Smooth muscle cell (in vitro differentiated cells): ENCODE results near the gene ADCY1. TPM values are rescaled to one million over a fixed set of nuclear protein-coding genes. Genes with fewer than 3 reads are reported as not detected.

Experiments used
- DNase-seq: peaks from one replicate; lab custom pipeline; 2025; ENCODE audit not compliant: unreplicated experiment; lab: John Stamatoyannopoulos, UW
- H2AFZ ChIP-seq: fragments of 200-600 bp; sonication (generic); 2 replicates; pipeline ENCODE4 v1.6.0; 2016; ENCODE audit warnings: antibody characterized with exemption, low read depth, mild to moderate bottlenecking
- H3F3A ChIP-seq: fragments of 200-600 bp; sonication (generic); 2 replicates; pipeline ENCODE4 v1.6.0; 2017; ENCODE audit warnings: antibody characterized with exemption, low read depth
- H3K27ac ChIP-seq: fragments of 200-600 bp; sonication (generic); 2 replicates; pipeline ENCODE4 v1.5.1; 2016; ENCODE audit warnings: low read depth, mild to moderate bottlenecking
- H3K27me3 ChIP-seq: fragments of 200-600 bp; sonication (generic); 2 replicates; pipeline ENCODE4 v1.6.1; 2016; ENCODE audit warnings: low read depth, mild to moderate bottlenecking
- H3K36me3 ChIP-seq: fragments of 200-600 bp; sonication (generic); 2 replicates; pipeline ENCODE4 v1.5.1; 2016; ENCODE audit warnings: low read depth
- H3K4me1 ChIP-seq: fragments of 200-600 bp; sonication (generic); 2 replicates; pipeline ENCODE4 v1.5.1; 2016; ENCODE audit warnings: low read depth
- H3K4me2 ChIP-seq: fragments of 200-600 bp; sonication (generic); 2 replicates; pipeline ENCODE4 v1.6.0; 2016; ENCODE audit warnings: mild to moderate bottlenecking
- H3K4me3 ChIP-seq: fragments of 200-600 bp; sonication (generic); 2 replicates; pipeline ENCODE4 v1.5.1; 2016; ENCODE audit warnings: mild to moderate bottlenecking
- H3K79me2 ChIP-seq: fragments of 200-600 bp; sonication (generic); 2 replicates; pipeline ENCODE4 v1.6.0; 2016; ENCODE audit warnings: low read depth, mild to moderate bottlenecking
- H3K9ac ChIP-seq: fragments of 200-600 bp; sonication (generic); 2 replicates; pipeline ENCODE4 v1.6.0; 2016; ENCODE audit warnings: low read depth
- H3K9me3 ChIP-seq: fragments of 200-600 bp; sonication (generic); replicated peaks from 2 replicates; pipeline ENCODE4 v1.5.1; 2016; ENCODE audit warnings: low read depth
- H4K20me1 ChIP-seq: fragments of 200-600 bp; sonication (generic); 2 replicates; pipeline ENCODE4 v1.6.0; 2016; ENCODE audit warnings: low read depth
- CTCF ChIP-seq: fragments of 200-600 bp; sonication (generic); IDR thresholded peaks from 2 replicates; pipeline ENCODE4 v1.5.1; 2017; ENCODE audit warnings: borderline replicate concordance, mild to moderate bottlenecking, antibody characterized with exemption; ENCODE audit not compliant: insufficient read depth, poor library complexity, severe bottlenecking
- WGBS: methylation state at CpG from one replicate; pipeline ENCODE4 v1.1.7; 2016; ENCODE audit warnings: low lambda C conversion rate; 5-methylcytosine and 5-hydroxymethylcytosine counted together
- polyA plus RNA-seq: library from polyadenylated mRNA; unstranded; fragments of >200 nt; fragmentation: Nextera tagmentation; extraction: Ambion mirVana; gene quantifications from 2 replicates; pipeline ENCODE4 v1.2.1, GENCODE V29; 2016
- total RNA-seq: library from RNA; depleted of rRNA; stranded (reverse); fragments of >200 nt; gene quantifications from 2 replicates; pipeline ENCODE4 v1.2.3, GENCODE V29; 2014

Gene ADCY1
- total and polyA plus RNA-seq, 2 experiments from 2014 or later, result 0.22 TPM; not detected in 1

- Histone ChIP-seq H2AFZ (no peak overlapping the region), H3K4me1 (no peaks in the 10 kb centered on the region), H4K20me1 (no peaks in the 10 kb centered on the region), H3K36me3 (no peaks in the 10 kb centered on the region), H3K4me2 (no peak overlapping the region), H3K27ac (no peak overlapping the region), H3K4me3 (no peak overlapping the region), H3F3A (no peaks in the 10 kb centered on the region), H3K27me3 (no peaks in the 10 kb centered on the region), H3K9ac (no peak overlapping the region), H3K79me2 (no peaks in the 10 kb centered on the region), H3K9me3 (no peaks in the 10 kb centered on the region)
- TF ChIP-seq CTCF, result no peak
- DNase-seq, result no peak
- 79% methylated on average over 3 of the region's 3 CpGs for WGBS
These were observed 36.6 kb downstream of the ADCY1 start for GRCh38 chr7:45610660-45611299.

- H3F3A ChIP-seq, result no peaks in the 10 kb centered on the region
- no peaks in the 10 kb centered on the region for H3K79me2 ChIP-seq
- 67% methylated on average over 3 of the region's 3 CpGs for WGBS
- H3K36me3 ChIP-seq, result no peaks in the 10 kb centered on the region
- DNase-seq, result no peak
- no peak overlapping the region for H3K4me2 ChIP-seq
- H3K27me3 ChIP-seq, result no peaks in the 10 kb centered on the region
- no peak overlapping the region for H3K9ac ChIP-seq
- H3K9me3 ChIP-seq, result peaks cover 6% of the 10 kb centered on the region
- TF ChIP-seq CTCF, result no peak
- no peaks in the 10 kb centered on the region for H4K20me1 ChIP-seq
- no peak overlapping the region for H3K4me3 ChIP-seq
- no peaks in the 10 kb centered on the region for H3K4me1 ChIP-seq
- no peak overlapping the region for H3K27ac ChIP-seq
- H2AFZ ChIP-seq, result no peak overlapping the region
These were observed 43.0 kb downstream of the ADCY1 start for GRCh38 chr7:45617166-45617565.

GRCh38 chr7:45622058-45622457 lies 47.9 kb downstream of the ADCY1 start:
- Histone ChIP-seq H3K36me3 (no peaks in the 10 kb centered on the region), H3K4me1 (no peaks in the 10 kb centered on the region), H3K27me3 (no peaks in the 10 kb centered on the region), H2AFZ (no peak overlapping the region), H3K4me2 (no peak overlapping the region), H3K4me3 (no peak overlapping the region), H3K9me3 (no peaks in the 10 kb centered on the region), H3F3A (no peaks in the 10 kb centered on the region), H4K20me1 (no peaks in the 10 kb centered on the region), H3K9ac (no peak overlapping the region), H3K27ac (no peak overlapping the region), H3K79me2 (no peaks in the 10 kb centered on the region)
- WGBS, result 88% methylated on average over 9 of the region's 9 CpGs
- TF ChIP-seq CTCF, result no peak
- DNase-seq, result no peak

GRCh38 chr7:45623157-45623556 lies 49.0 kb downstream of the ADCY1 start:
- TF ChIP-seq CTCF, result no peak
- no peak overlapping the region for H2AFZ ChIP-seq
- no peaks in the 10 kb centered on the region for H3K9me3 ChIP-seq
- no peak overlapping the region for H3K27ac ChIP-seq
- no peaks in the 10 kb centered on the region for H3K79me2 ChIP-seq
- H3K36me3 ChIP-seq, result no peaks in the 10 kb centered on the region
- H3K4me1 ChIP-seq, result no peaks in the 10 kb centered on the region
- no peaks in the 10 kb centered on the region for H4K20me1 ChIP-seq
- DNase-seq, result no peak
- no peaks in the 10 kb centered on the region for H3K27me3 ChIP-seq
- H3F3A ChIP-seq, result no peaks in the 10 kb centered on the region
- H3K4me3 ChIP-seq, result no peak overlapping the region
- H3K9ac ChIP-seq, result no peak overlapping the region
- 90% methylated on average over 7 of the region's 7 CpGs for WGBS
- no peak overlapping the region for H3K4me2 ChIP-seq
